Measurements from ENCODE around the gene LRRC7.

Gene LRRC7

GRCh38 chr1:69528376-69528775 is 39.3 kb upstream of the LRRC7 start:
- H3K4me3 ChIP-seq (ENCODE audit: low read length) = no peak overlapping the region
- DNase-seq (ENCODE audit: low read depth) = no peak
- no peak for TF ChIP-seq CTCF (conservative IDR thresholded peaks at IDR 0.05; ENCODE audit: low read depth, low read length)

GRCh38 chr1:69533343-69533742 is 34.4 kb upstream of the LRRC7 start:
- H3K4me3 ChIP-seq (ENCODE audit: low read length) = no peak overlapping the region
- TF ChIP-seq CTCF (conservative IDR thresholded peaks at IDR 0.05; ENCODE audit: low read depth, low read length) = no peak
- DNase-seq (ENCODE audit: low read depth) = no peak

- no peak for DNase-seq (ENCODE audit: low read depth)
- no peak overlapping the region for H3K4me3 ChIP-seq (ENCODE audit: low read length)
- no peak for TF ChIP-seq CTCF (conservative IDR thresholded peaks at IDR 0.05; ENCODE audit: low read depth, low read length)
Observed at GRCh38 chr1:69534829-69535228, 32.9 kb upstream of the LRRC7 start.

- H3K4me3 ChIP-seq (ENCODE audit: low read length) = no peak overlapping the region
- TF ChIP-seq CTCF (conservative IDR thresholded peaks at IDR 0.05; ENCODE audit: low read depth, low read length) = no peak
- no peak for DNase-seq (ENCODE audit: low read depth)
Observed at GRCh38 chr1:69535490-69535889, 32.2 kb upstream of the LRRC7 start.

- no peak overlapping the region for H3K4me3 ChIP-seq (ENCODE audit: low read length)
- no peak for DNase-seq (ENCODE audit: low read depth)
- no peak for TF ChIP-seq CTCF (conservative IDR thresholded peaks at IDR 0.05; ENCODE audit: low read depth, low read length)
Observed at GRCh38 chr1:69540052-69540451, 27.7 kb upstream of the LRRC7 start.

- DNase-seq (ENCODE audit: low read depth) = no peak
- H3K4me3 ChIP-seq (ENCODE audit: low read length) = no peak overlapping the region
- no peak for TF ChIP-seq CTCF (conservative IDR thresholded peaks at IDR 0.05; ENCODE audit: low read depth, low read length)
Observed at GRCh38 chr1:69551476-69552324, 16.0 kb upstream of the LRRC7 start.

- no peak for TF ChIP-seq CTCF (conservative IDR thresholded peaks at IDR 0.05; ENCODE audit: low read depth, low read length)
- H3K4me3 ChIP-seq (ENCODE audit: low read length) = no peak overlapping the region
- DNase-seq (ENCODE audit: low read depth) = no peak
Observed at GRCh38 chr1:69553726-69554125, 14.0 kb upstream of the LRRC7 start.
